A673 (cell line): ENCODE results near the gene UBR4. TPM values are rescaled to one million over a fixed set of nuclear protein-coding genes. Genes with fewer than 3 reads are reported as not detected.
"Not testable (repeated sequence)": the region's sequence is repeated elsewhere in the genome, so short reads cannot be mapped to it uniquely, and the experiment has no call there.

Source experiments
- Bru-seq: library from RNA; stranded (reverse); fragments of 400-500 nt; gene quantifications from one replicate; lab custom pipeline; 2021; lab: Mats Ljungman, UMichigan
- BruChase-seq, 2 experiments: library from RNA; stranded (reverse); fragments of 400-500 nt; gene quantifications; one replicate each; lab custom pipeline; 2021; lab: Mats Ljungman, UMichigan
- BruUV-seq: library from RNA; stranded (reverse); fragments of 400-500 nt; replicated peaks from 2 replicates; lab custom pipeline; 2021; lab: Mats Ljungman, UMichigan
- CTCF ChIA-PET: fragments of 300-600 bp; sonication (Branson Sonifier 250); formaldehyde crosslinking; loops from one replicate; lab custom pipeline; 2022; ENCODE audit warnings: antibody characterized with exemption; lab: Charles Lee
- POLR2A ChIA-PET: fragments of 300-600 bp; sonication (Branson Sonifier 250); formaldehyde crosslinking; loops from one replicate; lab custom pipeline; 2022; ENCODE audit warnings: antibody characterized with exemption; ENCODE audit not compliant: low non-redundant PET; lab: Charles Lee
- DNase-seq: peaks from one replicate; pipeline ENCODE4 v3.0.0-alpha.2; 2015; ENCODE audit warnings: low spot score
- H3K27ac ChIP-seq: fragments of 200-600 bp; sonication (generic); 2 replicates; pipeline ENCODE4 v1.5.1; 2016; ENCODE audit warnings: mixed run types, low read depth, mild to moderate bottlenecking, mixed read lengths, antibody characterized with exemption, low read length; ENCODE audit not compliant: poor library complexity, severe bottlenecking
- H3K27me3 ChIP-seq: fragments of 200-600 bp; sonication (generic); replicated peaks from 2 replicates; pipeline ENCODE4 v1.6.1; 2017; ENCODE audit warnings: mixed run types, low read depth, mild to moderate bottlenecking, mixed read lengths, antibody characterized with exemption, low read length; ENCODE audit not compliant: insufficient read depth, poor library complexity
- H3K36me3 ChIP-seq: fragments of 200-600 bp; sonication (generic); 2 replicates; pipeline ENCODE4 v1.6.1; 2016; ENCODE audit warnings: mixed run types, mild to moderate bottlenecking, mixed read lengths, antibody characterized with exemption, low read length; ENCODE audit not compliant: insufficient read depth, poor library complexity, severe bottlenecking
- H3K4me1 ChIP-seq: fragments of 200-600 bp; sonication (generic); 2 replicates; pipeline ENCODE4 v1.6.1; 2017; ENCODE audit warnings: mixed run types, mild to moderate bottlenecking, mixed read lengths, antibody characterized with exemption, low read length; ENCODE audit not compliant: insufficient read depth, poor library complexity, severe bottlenecking
- H3K4me3 ChIP-seq: fragments of 200-600 bp; sonication (generic); 2 replicates; pipeline ENCODE4 v1.5.1; 2016; ENCODE audit warnings: low read depth, mixed run types, mild to moderate bottlenecking, mixed read lengths, low read length; ENCODE audit not compliant: poor library complexity, severe bottlenecking
- H3K9me3 ChIP-seq: fragments of 200-600 bp; sonication (generic); 2 replicates; pipeline ENCODE4 v1.6.1; 2016; ENCODE audit warnings: mixed run types, low read depth, mild to moderate bottlenecking, mixed read lengths, antibody characterized with exemption, low read length; ENCODE audit not compliant: poor library complexity, severe bottlenecking
- CTCF ChIP-seq: fragments of 300-800, 200-600 bp; sonication (generic); conservative IDR thresholded peaks from 2 replicates; pipeline ENCODE4 v1.5.1; 2017; ENCODE audit warnings: low read depth, mild to moderate bottlenecking, antibody characterized with exemption, low read length, moderate library complexity, mixed read lengths
- EZH2 ChIP-seq: fragments of 200-600 bp; sonication (generic); IDR thresholded peaks from 2 replicates; pipeline ENCODE4 v1.6.1; 2017; ENCODE audit warnings: borderline replicate concordance, low read depth, mild to moderate bottlenecking, mixed read lengths, antibody characterized with exemption, low read length; ENCODE audit not compliant: poor library complexity, severe bottlenecking
- intact Hi-C: fragments of 100-400 bp; cut with micrococcal nuclease; formaldehyde crosslinking; loops from one replicate; pipeline ENCODE4 v1.10.0; 2022; ENCODE audit not compliant: unreplicated experiment
- long read RNA-seq: library from polyadenylated mRNA; stranded (forward); transcript quantifications from one replicate; pipeline ENCODE4 v2.0.0, GENCODE V29; 2022
- total RNA-seq: library from RNA; stranded (reverse); gene quantifications from 2 replicates; pipeline ENCODE4 v1.2.3, GENCODE V29; 2021

The UBR4 gene
- total RNA-seq (214 and 221 TPM in 2 replicates), Bru-seq, nascent RNA (percentile 91 among the genes with signal in this experiment), BruChase-seq, experiment 1, labeled RNA remaining after a 2-hour chase (percentile 93 among the genes with signal in this experiment), BruChase-seq, experiment 2, labeled RNA remaining after a 6-hour chase (percentile 95 among the genes with signal in this experiment)
- long read RNA-seq, partial matches to known transcripts: 55 of 68 reads
- long read RNA-seq, other reads (novel, unspliced or antisense): 9 of 68 reads

- H3K36me3 ChIP-seq: peaks cover 25% of the 10 kb centered on the region
- H3K27ac ChIP-seq: peak within 1 kb of the TSS; percentile 97
- ChIA-PET CTCF (no interaction called here), POLR2A (interaction anchor here (0.6 kb wide), 1 partner anchor 256 kb away, joined by 3 read pairs; no protein-coding TSS in a partner anchor)
- TF ChIP-seq CTCF (no peak), EZH2 (no peak)
- BruUV-seq: no TSS peak
- H3K4me3 ChIP-seq: peak within 1 kb of the TSS; percentile 98
- intact Hi-C loops: no loop called here
- peaks cover 19% of the 10 kb centered on the region for H3K4me1 ChIP-seq
- H3K9me3 ChIP-seq: no peaks in the 10 kb centered on the region
- no peaks in the 10 kb centered on the region for H3K27me3 ChIP-seq
- DNase-seq: peak; percentile 97
These were observed at the start of gene UBR4 for GRCh38 chr1:19209990-19210771. UBR4 (minus strand) TSS chr1:19210266; CDS start chr1:19210248, 18 bp downstream.

DNA sequence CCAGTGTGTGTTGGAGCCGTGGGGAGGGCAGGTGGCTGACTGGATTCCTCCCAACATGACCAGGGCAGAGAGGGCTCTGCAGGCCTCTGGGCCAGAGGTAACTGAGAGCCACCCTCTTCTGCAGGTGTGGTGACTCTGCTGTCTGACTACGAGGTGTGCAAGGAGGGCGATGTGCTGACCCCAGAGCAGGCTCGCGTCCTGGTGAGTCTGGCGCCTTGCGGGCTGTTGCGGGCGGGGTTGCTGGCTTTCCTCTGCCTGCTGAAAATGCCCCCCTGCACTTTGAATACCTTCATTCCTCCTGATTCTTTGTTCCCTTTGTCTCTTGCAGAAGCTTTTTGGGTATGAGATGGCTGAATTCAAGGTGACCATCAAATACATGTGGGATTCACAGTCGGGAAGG is 48.3 kb upstream of the UBR4 start:
- BruUV-seq: no TSS peak
- intact Hi-C loops: no loop called here
- Histone ChIP-seq H3K9me3 (no peaks in the 10 kb centered on the region), H3K27me3 (no peaks in the 10 kb centered on the region), H3K4me1 (peaks cover 7% of the 10 kb centered on the region), H3K36me3 (peaks cover 65% of the 10 kb centered on the region), H3K4me3 (no peak overlapping the region), H3K27ac (no peak overlapping the region)
- ChIA-PET CTCF (no interaction called here), POLR2A (no interaction called here)
- TF ChIP-seq EZH2 (no peak), CTCF (no peak)
- no peak for DNase-seq

DNA sequence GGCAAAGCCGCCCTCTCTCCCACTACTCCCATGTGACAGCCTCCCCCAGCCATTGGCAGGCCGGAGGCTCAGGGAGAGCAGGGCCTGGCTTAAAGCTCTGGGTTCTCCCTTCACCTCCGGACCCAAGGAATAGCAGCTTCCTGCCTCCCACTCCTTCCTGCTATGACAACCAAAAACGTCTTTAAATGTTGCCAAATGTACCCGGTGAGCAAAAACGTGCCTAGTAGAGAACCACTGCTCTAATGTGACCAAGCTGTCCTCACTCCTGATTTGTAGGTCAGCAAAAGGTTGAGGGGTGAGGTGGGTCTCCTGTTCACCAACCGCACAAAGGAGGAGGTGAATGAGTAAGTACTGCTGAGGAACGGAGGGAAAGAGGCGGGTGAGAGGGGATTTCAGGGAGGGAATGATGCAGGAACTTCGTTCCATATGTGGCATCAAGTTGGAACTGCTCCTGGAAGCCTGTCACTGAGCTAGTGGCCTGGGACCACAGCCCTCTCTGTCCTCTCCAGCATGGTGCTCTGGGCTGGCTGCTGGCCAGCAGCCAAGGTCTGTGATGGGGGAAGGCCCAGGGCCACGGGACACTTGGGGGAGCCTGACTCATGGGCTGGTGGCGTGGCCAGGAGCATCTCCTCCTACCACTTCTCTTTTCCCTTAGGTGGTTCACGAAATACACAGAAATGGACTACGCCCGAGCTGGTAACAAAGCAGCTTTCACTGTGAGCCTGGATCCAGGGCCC is 47.3 kb upstream of the UBR4 start:
- no peaks in the 10 kb centered on the region for H3K27me3 ChIP-seq
- BruUV-seq: no TSS peak
- ChIA-PET CTCF (interaction anchor here (0.6 kb wide), 1 partner anchor 64 kb away, joined by 9 read pairs; no protein-coding TSS in a partner anchor), POLR2A (no interaction called here)
- peaks cover 65% of the 10 kb centered on the region for H3K36me3 ChIP-seq
- intact Hi-C loops: no loop called here
- H3K4me1 ChIP-seq: peaks cover 14% of the 10 kb centered on the region
- H3K9me3 ChIP-seq: no peaks in the 10 kb centered on the region
- H3K27ac ChIP-seq: no peak overlapping the region
- DNase-seq: no peak
- TF ChIP-seq EZH2 (no peak), CTCF (no peak)
- no peak overlapping the region for H3K4me3 ChIP-seq

GRCh38 chr1:19256301-19256700 is 46.2 kb upstream of the UBR4 start:
- POLR2A ChIA-PET: interaction anchor here (0.6 kb wide), 1 partner anchor 349 kb away, joined by 3 read pairs; no protein-coding TSS in a partner anchor
- H3K27me3 ChIP-seq, CTCF ChIA-PET, intact Hi-C loops, H3K9me3 ChIP-seq, H3K4me3 ChIP-seq, H3K27ac ChIP-seq, BruUV-seq, DNase-seq: not testable (repeated sequence)
- peaks cover 14% of the 10 kb centered on the region for H3K4me1 ChIP-seq
- peaks cover 65% of the 10 kb centered on the region for H3K36me3 ChIP-seq
